ACC112 (cell line): ENCODE measurements around the gene MORC3.
A peak's percentile ranks its signal among the peaks of the same experiment; 100 is the strongest.
"Not testable (repeated sequence)": the region's sequence is repeated elsewhere in the genome, so short reads cannot be mapped to it uniquely, and the experiment has no call there.

ENCODE experiments used
- H2AFZ ChIP-seq: fragments of 200-600 bp; sonication (generic); one replicate; pipeline ENCODE4 v1.6.0; 2017; ENCODE audit warnings: antibody characterized with exemption, low read length; ENCODE audit not compliant: unreplicated experiment
- H3K27ac ChIP-seq: fragments of 200-600 bp; sonication (generic); 2 replicates; pipeline ENCODE4 v1.5.1; 2014; ENCODE audit warnings: low read depth, mild to moderate bottlenecking, antibody characterized with exemption, low read length, moderate library complexity
- H3K27me3 ChIP-seq: fragments of 200-600 bp; sonication (generic); 2 replicates; pipeline ENCODE4 v1.6.1; 2014; ENCODE audit warnings: mild to moderate bottlenecking, antibody characterized with exemption, low read length, moderate library complexity, mixed read lengths; ENCODE audit not compliant: insufficient read depth
- H3K36me3 ChIP-seq: fragments of 200-600 bp; sonication (generic); 2 replicates; pipeline ENCODE4 v1.6.1; 2016; ENCODE audit warnings: mild to moderate bottlenecking, antibody characterized with exemption, low read length, moderate library complexity, mixed read lengths; ENCODE audit not compliant: insufficient read depth
- H3K4me1 ChIP-seq: fragments of 200-600 bp; sonication (generic); one replicate; pipeline ENCODE4 v1.6.1; 2016; ENCODE audit warnings: low read length, mixed read lengths; ENCODE audit not compliant: insufficient read depth, unreplicated experiment, control insufficient read depth
- H3K4me3 ChIP-seq: fragments of 200-600 bp; sonication (generic); 2 replicates; pipeline ENCODE4 v1.5.1; 2014; ENCODE audit warnings: mild to moderate bottlenecking, low read depth, low read length
- H3K79me2 ChIP-seq: fragments of 200-600 bp; sonication (generic); one replicate; pipeline ENCODE4 v1.6.0; 2016; ENCODE audit warnings: low read length; ENCODE audit not compliant: control insufficient read depth, unreplicated experiment, insufficient read depth

MORC3 gene, protein sequence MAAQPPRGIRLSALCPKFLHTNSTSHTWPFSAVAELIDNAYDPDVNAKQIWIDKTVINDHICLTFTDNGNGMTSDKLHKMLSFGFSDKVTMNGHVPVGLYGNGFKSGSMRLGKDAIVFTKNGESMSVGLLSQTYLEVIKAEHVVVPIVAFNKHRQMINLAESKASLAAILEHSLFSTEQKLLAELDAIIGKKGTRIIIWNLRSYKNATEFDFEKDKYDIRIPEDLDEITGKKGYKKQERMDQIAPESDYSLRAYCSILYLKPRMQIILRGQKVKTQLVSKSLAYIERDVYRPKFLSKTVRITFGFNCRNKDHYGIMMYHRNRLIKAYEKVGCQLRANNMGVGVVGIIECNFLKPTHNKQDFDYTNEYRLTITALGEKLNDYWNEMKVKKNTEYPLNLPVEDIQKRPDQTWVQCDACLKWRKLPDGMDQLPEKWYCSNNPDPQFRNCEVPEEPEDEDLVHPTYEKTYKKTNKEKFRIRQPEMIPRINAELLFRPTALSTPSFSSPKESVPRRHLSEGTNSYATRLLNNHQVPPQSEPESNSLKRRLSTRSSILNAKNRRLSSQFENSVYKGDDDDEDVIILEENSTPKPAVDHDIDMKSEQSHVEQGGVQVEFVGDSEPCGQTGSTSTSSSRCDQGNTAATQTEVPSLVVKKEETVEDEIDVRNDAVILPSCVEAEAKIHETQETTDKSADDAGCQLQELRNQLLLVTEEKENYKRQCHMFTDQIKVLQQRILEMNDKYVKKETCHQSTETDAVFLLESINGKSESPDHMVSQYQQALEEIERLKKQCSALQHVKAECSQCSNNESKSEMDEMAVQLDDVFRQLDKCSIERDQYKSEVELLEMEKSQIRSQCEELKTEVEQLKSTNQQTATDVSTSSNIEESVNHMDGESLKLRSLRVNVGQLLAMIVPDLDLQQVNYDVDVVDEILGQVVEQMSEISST

GRCh38 chr21:36319767-36320420 is at the start of gene MORC3:
Gene MORC3 (plus strand): TSS chr21:36320197. CDS start chr21:36320265, 68 bp downstream.
- H3K79me2 ChIP-seq = peaks cover 41% of the 10 kb centered on the region
- no peaks in the 10 kb centered on the region for H3K36me3 ChIP-seq
- H2AFZ ChIP-seq = peak within 1 kb of the TSS; percentile 92
- no peaks in the 10 kb centered on the region for H3K27me3 ChIP-seq
- peaks cover 21% of the 10 kb centered on the region for H3K4me1 ChIP-seq
- peak within 1 kb of the TSS; percentile 82 for H3K27ac ChIP-seq
- peak within 1 kb of the TSS; percentile 88 for H3K4me3 ChIP-seq

- H3K27me3 ChIP-seq, H3K36me3 ChIP-seq, H3K79me2 ChIP-seq, H2AFZ ChIP-seq, H3K4me1 ChIP-seq, H3K27ac ChIP-seq, H3K4me3 ChIP-seq: not testable (repeated sequence)
Measured at GRCh38 chr21:36270786-36271695, 49.0 kb upstream of the MORC3 start.

GRCh38 chr21:36274128-36274527 is 45.9 kb upstream of the MORC3 start:
- no peak overlapping the region for H2AFZ ChIP-seq
- no peak overlapping the region for H3K27ac ChIP-seq
- no peaks in the 10 kb centered on the region for H3K36me3 ChIP-seq
- H3K27me3 ChIP-seq = no peaks in the 10 kb centered on the region
- no peaks in the 10 kb centered on the region for H3K4me1 ChIP-seq
- no peaks in the 10 kb centered on the region for H3K79me2 ChIP-seq
- no peak overlapping the region for H3K4me3 ChIP-seq

DNA sequence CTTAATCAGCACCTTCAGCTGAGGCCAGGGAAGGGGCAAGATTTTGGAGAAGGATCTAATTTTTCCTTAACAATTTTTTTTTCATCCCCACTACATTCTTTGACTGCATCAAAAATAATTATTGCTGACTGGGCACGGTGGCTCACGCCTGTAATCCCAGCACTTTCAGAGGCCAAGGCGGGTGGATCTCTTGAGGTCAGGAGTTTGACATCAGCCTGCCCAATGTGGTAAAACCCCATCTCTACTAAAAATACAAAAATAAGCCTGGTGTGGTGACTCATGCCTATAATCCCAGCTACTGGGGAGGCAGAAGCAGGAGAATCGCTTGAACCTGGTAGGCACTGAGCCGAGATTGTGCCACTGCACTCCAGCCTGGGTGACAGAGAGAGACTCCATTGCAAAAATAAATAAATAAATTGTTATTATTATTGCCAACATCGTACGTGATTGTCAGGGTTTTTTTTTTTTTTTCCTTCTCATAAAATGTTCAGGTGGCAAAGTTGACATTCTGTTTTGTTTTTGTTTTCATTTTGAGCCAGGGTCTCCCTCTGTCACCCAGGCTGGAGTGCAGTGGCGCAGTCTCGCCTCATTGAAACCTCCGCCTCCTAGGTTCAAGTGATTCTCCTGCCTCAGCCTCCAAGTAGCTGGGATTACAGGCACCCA is 37.3 kb upstream of the MORC3 start:
- Histone ChIP-seq H3K4me1 (no peaks in the 10 kb centered on the region), H3K79me2 (no peaks in the 10 kb centered on the region), H2AFZ (no peak overlapping the region), H3K36me3 (no peaks in the 10 kb centered on the region), H3K27me3 (no peaks in the 10 kb centered on the region), H3K4me3 (no peak overlapping the region), H3K27ac (no peak overlapping the region)

DNA sequence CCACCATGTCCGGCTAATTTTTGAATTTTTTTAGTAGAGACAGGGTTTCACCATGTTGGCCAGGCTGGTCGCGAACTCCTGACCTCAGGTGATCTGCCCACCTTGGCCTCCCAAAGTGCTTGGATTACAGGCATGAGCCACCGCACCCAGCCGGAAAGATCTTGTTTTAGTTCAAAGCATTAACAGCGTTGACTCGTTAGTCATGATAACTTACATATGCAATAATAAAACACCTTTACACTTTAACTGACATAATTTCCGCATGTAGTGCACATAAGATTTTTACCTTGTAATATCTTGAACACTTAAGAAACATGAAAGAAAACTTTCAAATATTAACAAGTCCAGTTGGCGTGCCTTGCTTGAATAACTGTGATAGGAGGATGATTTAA is 36.8 kb upstream of the MORC3 start:
- H3K27me3 ChIP-seq, H3K36me3 ChIP-seq, H3K4me3 ChIP-seq, H3K79me2 ChIP-seq, H3K27ac ChIP-seq, H2AFZ ChIP-seq, H3K4me1 ChIP-seq: not testable (repeated sequence)

- H3K36me3 ChIP-seq = no peaks in the 10 kb centered on the region
- no peaks in the 10 kb centered on the region for H3K4me1 ChIP-seq
- H3K79me2 ChIP-seq = no peaks in the 10 kb centered on the region
- H3K4me3 ChIP-seq = no peak overlapping the region
- no peaks in the 10 kb centered on the region for H3K27me3 ChIP-seq
- H2AFZ ChIP-seq = no peak overlapping the region
- H3K27ac ChIP-seq = no peak overlapping the region
Measured at GRCh38 chr21:36288651-36289243, 31.2 kb upstream of the MORC3 start.

DNA sequence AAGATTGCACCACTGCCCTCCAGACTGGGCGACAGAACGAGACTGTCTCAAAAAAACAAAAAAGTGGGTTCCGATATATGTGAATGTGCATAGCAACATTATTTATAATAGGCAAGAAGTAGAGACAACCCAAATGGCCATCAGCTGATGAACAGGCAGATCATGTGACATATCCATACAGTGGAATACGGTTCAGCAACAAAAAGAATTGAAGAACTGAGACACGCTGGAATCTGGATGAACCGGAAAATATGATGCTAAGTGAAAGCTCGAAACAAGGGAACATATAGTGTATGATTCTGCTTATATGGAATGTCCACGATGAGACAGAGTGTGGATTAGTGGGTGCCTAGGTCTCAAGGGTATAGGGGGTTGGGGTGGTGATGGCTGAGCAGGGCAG is 28.5 kb upstream of the MORC3 start:
- no peak overlapping the region for H3K4me3 ChIP-seq
- H3K79me2 ChIP-seq = no peaks in the 10 kb centered on the region
- H2AFZ ChIP-seq = no peak overlapping the region
- H3K27me3 ChIP-seq = no peaks in the 10 kb centered on the region
- no peak overlapping the region for H3K27ac ChIP-seq
- no peaks in the 10 kb centered on the region for H3K36me3 ChIP-seq
- H3K4me1 ChIP-seq = no peaks in the 10 kb centered on the region

GRCh38 chr21:36297406-36297937 is 22.5 kb upstream of the MORC3 start:
- Histone ChIP-seq H2AFZ (no peak overlapping the region), H3K79me2 (no peaks in the 10 kb centered on the region), H3K27ac (no peak overlapping the region), H3K36me3 (no peaks in the 10 kb centered on the region), H3K27me3 (no peaks in the 10 kb centered on the region), H3K4me1 (no peaks in the 10 kb centered on the region), H3K4me3 (no peak overlapping the region)

DNA sequence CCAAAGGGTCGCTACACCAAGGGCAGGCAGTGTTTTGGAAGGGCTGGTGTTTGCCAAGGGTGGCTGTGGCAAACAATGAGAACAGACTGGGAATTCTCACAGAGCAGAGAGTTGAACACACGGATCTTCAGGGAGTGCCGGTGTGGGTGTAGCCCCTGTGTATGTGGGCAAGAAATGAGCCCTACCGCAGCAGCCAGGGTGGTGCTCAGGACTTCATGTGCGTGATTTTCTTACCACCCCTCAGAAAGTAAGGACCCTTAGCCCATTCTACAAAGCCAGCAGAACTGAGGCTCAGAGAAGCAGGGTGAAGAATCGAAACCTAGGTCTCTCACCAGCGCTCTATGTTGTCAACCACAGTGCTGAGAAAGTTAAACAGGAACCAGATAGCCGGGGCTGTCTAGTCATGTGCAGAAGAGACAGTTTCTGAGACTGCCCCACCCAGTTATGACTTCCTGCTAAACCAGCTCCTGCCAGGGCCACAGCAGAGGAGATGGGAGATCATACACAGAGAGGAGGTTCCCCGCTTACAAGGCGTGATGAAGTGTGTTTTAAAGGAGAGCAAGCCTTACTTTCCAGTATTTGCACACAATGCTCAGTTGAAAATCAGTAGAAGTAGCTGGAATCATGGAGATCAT is 21.9 kb upstream of the MORC3 start:
- no peaks in the 10 kb centered on the region for H3K36me3 ChIP-seq
- no peak overlapping the region for H2AFZ ChIP-seq
- no peaks in the 10 kb centered on the region for H3K4me1 ChIP-seq
- H3K79me2 ChIP-seq = no peaks in the 10 kb centered on the region
- H3K27ac ChIP-seq = no peak overlapping the region
- H3K4me3 ChIP-seq = no peak overlapping the region
- H3K27me3 ChIP-seq = no peaks in the 10 kb centered on the region
